ENCODE results near the gene L3HYPDH. TPM values are rescaled to one million over a fixed set of nuclear protein-coding genes. Genes with fewer than 3 reads are reported as not detected.
"Not testable (repeated sequence)": the region's sequence is repeated elsewhere in the genome, so short reads cannot be mapped to it uniquely, and the experiment has no call there.

The L3HYPDH gene
- total RNA-seq, 2 experiments from 2014 or later: 12.3 to 14.6 TPM

DNA sequence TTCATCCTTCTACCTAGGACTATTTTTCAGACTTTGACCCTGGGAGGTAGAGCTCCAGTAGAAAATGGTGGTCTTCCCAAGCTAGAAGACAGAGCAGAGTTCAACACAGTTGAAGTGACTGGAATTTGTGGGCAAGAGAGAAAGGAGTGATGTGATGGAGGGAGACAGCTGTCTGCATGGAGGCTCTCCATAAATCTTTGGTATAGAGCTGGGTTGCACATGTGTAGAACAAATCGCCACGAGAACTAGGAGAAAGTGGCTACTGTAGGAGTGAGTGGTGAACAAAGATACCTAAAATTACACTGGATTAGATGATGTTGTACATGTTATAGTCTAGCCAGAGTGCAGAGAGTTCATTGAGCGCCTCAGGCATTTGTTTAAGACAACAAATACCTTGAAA lies 33.5 kb downstream of the L3HYPDH start:
- ChIA-PET POLR2A (no interaction called here), CTCF (interaction anchor here (1.0 to 1.5 kb wide), 3 partner anchors 61 to 327 kb away, joined by 3 to 6 read pairs (median 3); no protein-coding TSS in a partner anchor)
- intact Hi-C loops (cut with micrococcal nuclease): no loop called here
- no peak for DNase-seq
- H3K27me3 Mint-ChIP-seq: no peaks in the 10 kb centered on the region
- H3K36me3 Mint-ChIP-seq (ENCODE audit: low read depth): peaks cover 5% of the 10 kb centered on the region
- no peak overlapping the region for H3K4me3 Mint-ChIP-seq
- TF ChIP-seq, protein P1, sequence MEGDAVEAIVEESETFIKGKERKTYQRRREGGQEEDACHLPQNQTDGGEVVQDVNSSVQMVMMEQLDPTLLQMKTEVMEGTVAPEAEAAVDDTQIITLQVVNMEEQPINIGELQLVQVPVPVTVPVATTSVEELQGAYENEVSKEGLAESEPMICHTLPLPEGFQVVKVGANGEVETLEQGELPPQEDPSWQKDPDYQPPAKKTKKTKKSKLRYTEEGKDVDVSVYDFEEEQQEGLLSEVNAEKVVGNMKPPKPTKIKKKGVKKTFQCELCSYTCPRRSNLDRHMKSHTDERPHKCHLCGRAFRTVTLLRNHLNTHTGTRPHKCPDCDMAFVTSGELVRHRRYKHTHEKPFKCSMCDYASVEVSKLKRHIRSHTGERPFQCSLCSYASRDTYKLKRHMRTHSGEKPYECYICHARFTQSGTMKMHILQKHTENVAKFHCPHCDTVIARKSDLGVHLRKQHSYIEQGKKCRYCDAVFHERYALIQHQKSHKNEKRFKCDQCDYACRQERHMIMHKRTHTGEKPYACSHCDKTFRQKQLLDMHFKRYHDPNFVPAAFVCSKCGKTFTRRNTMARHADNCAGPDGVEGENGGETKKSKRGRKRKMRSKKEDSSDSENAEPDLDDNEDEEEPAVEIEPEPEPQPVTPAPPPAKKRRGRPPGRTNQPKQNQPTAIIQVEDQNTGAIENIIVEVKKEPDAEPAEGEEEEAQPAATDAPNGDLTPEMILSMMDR (IDR thresholded peaks at IDR 0.05): no peak
- no peak overlapping the region for H3K27ac Mint-ChIP-seq
- H3K4me1 Mint-ChIP-seq (ENCODE audit: low read depth): no peaks in the 10 kb centered on the region
- no peak for ATAC-seq
- no peaks in the 10 kb centered on the region for H3K9me3 Mint-ChIP-seq

DNA sequence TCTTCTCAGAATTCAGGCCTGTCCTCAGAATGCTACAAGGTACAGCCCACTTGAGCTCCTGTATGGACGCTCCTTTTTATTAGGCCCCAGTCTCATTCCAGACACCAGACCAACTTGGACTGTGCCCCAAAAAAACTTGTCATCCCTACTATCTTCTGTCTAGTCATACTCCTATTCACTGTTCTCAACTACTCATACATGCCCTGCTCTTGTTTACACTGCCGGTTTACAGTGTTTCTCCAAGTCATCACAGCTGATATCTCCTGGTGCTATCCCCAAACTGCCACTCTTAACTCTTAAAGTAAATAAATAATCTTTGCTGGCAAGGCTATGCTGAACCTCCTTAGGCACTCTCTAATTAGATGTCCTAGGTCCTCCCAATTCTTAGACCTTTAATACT lies 35.5 kb downstream of the L3HYPDH start:
- POLR2A ChIA-PET; H3K36me3 Mint-ChIP-seq (ENCODE audit: low read depth); H3K4me1 Mint-ChIP-seq (ENCODE audit: low read depth); DNase-seq; H3K9me3 Mint-ChIP-seq; CTCF ChIA-PET; ATAC-seq; H3K27me3 Mint-ChIP-seq; intact Hi-C loops (cut with micrococcal nuclease); H3K27ac Mint-ChIP-seq; H3K4me3 Mint-ChIP-seq: not testable (repeated sequence)

DNA sequence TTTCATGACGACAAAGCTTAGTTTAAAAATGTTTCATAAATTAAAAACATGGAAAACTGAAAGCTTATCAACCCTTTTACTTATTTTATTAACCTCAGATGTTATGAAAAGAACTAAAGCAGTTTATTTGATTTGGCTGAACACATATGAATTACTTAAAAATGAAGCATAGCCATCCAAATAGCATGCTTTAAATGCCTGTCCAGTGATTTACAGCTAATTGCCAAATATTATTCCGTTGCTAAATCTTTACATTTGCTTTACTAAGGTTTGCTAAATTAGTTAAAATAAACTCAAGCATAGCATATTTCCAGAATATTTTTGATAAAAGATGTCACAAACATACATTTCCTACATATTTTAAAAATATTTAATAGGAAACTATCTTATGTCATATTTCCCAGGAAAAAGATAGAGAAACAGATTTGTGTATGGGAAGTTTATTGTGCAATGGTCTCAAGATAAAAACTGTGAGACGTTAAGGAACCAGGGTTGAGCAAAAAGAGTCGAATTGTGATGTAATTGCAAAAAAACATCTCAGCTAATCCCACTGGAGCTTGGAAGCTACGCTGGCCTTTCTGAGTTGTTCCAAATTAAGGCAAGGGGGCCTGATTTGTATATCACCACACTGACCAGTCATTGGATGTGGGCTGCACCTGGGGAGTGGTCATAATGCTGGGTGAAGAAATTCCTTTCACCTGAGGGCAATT lies 44.8 kb downstream of the L3HYPDH start:
- CTCF ChIA-PET: no interaction called here

DNA sequence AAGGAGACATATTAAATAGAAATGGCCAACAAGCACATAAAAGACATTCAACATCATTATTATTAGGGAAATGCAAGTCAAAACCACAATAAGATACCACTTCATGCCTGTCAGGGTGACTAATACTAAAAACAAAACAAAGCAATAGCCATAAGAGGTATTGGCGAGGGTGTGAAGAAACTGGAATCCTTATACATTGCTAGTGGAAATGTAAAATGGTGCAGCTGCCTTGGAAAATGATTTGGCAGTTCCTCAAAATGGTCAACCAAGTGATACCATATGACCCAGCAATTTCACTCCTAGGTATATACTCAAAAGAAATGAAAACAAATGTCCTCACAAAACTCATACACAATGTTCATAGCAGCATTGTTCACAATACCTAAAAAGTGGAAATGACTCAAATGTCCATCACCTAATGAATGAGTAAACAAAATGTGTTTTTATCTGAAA lies 46.0 kb downstream of the L3HYPDH start:
- ATAC-seq (no peak), DNase-seq (no peak)
- Mint-ChIP-seq H3K4me3 (no peak overlapping the region), H3K27me3 (no peaks in the 10 kb centered on the region), H3K9me3 (no peaks in the 10 kb centered on the region), H3K36me3 (ENCODE audit: low read depth) (no peaks in the 10 kb centered on the region), H3K4me1 (ENCODE audit: low read depth) (no peaks in the 10 kb centered on the region), H3K27ac (no peak overlapping the region)
- POLR2A ChIA-PET: no interaction called here
- CTCF ChIA-PET: no interaction called here
- intact Hi-C loops (cut with micrococcal nuclease): no loop called here
- TF ChIP-seq, protein P1 (IDR thresholded peaks at IDR 0.05): no peak

More for the DNA sequence above, 44.8 kb downstream of the L3HYPDH start:
- Mint-ChIP-seq H3K4me3 (no peak overlapping the region), H3K4me1 (ENCODE audit: low read depth) (no peaks in the 10 kb centered on the region), H3K9me3 (no peaks in the 10 kb centered on the region), H3K36me3 (ENCODE audit: low read depth) (no peaks in the 10 kb centered on the region), H3K27me3 (no peaks in the 10 kb centered on the region), H3K27ac (no peak overlapping the region)
- POLR2A ChIA-PET: no interaction called here
- no peak for DNase-seq
- TF ChIP-seq, protein P1 (IDR thresholded peaks at IDR 0.05): no peak
- no peak for ATAC-seq
- intact Hi-C loops (cut with micrococcal nuclease): no loop called here

DNA sequence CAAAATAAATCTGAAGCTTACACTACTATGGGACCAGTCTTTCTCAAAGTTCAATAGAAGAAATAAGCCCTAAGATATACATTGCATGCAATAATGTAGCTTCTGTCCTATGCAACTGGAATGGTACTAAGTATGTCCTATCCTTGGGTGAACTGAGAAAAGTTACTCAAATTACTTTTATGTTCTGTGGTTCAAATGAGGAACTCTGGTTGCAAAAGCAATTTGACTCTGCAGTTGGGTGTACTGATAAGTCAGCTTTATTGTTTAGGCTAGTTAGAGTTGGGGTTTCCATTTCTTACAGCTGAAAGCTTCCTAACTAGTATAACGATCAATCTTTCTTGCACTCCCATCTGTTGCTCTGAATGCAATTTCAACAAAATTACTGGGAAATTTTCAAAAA lies 48.2 kb downstream of the L3HYPDH start:
- no peaks in the 10 kb centered on the region for H3K4me1 Mint-ChIP-seq (ENCODE audit: low read depth)
- DNase-seq (no peak), ATAC-seq (no peak)
- H3K9me3 Mint-ChIP-seq: no peaks in the 10 kb centered on the region
- no peaks in the 10 kb centered on the region for H3K36me3 Mint-ChIP-seq (ENCODE audit: low read depth)
- ChIA-PET POLR2A (interaction anchor here (0.6 to 0.9 kb wide), 3 partner anchors 19 to 328 kb away, joined by 3 read pairs; no protein-coding TSS in a partner anchor), CTCF (interaction anchor here (0.6 to 2.0 kb wide), 3 partner anchors 8 to 309 kb away, joined by 3 to 9 read pairs (median 4); no protein-coding TSS in a partner anchor)
- no peak overlapping the region for H3K27ac Mint-ChIP-seq
- no peaks in the 10 kb centered on the region for H3K27me3 Mint-ChIP-seq
- no peak overlapping the region for H3K4me3 Mint-ChIP-seq
- intact Hi-C loops (cut with micrococcal nuclease): no loop called here
- TF ChIP-seq, protein P1 (IDR thresholded peaks at IDR 0.05): no peak

Measured in activated CD8-positive, alpha-beta T cell treated with anti-CD3 and anti-CD28 coated beads for 36 hours (primary cell).